H1 (cell line): Measurements from ENCODE around the gene IFT43. TPM values are rescaled to one million over a fixed set of nuclear protein-coding genes. Genes with fewer than 3 reads are reported as not detected.

Experiments used
- CTCF ChIA-PET: fragments of 300-600 bp; sonication (Branson Sonifier 250); formaldehyde crosslinking; loops from one replicate; lab custom pipeline; 2021; ENCODE audit not compliant: partially characterized antibody; lab: Charles Lee
- POLR2A ChIA-PET: fragments of 300-600 bp; sonication (Branson Sonifier 250); formaldehyde crosslinking; loops from one replicate; lab custom pipeline; 2021; ENCODE audit warnings: inconsistent platforms; ENCODE audit not compliant: partially characterized antibody; lab: Charles Lee
- DNase-seq, 2 experiments: peaks; one replicate each; pipeline versions ENCODE4 v3.0.0 to v3.0.0-alpha.2; 2010 to 2022; ENCODE audit warnings: low spot score in 2 of 2, low read depth in 1 of 2, mixed read lengths in 1 of 2
- FAIRE-seq: peaks from 2 replicates; lab custom pipeline; 2011; peaks lifted over from hg19 to GRCh38; lab: Jason Lieb, UNC
- H2AFZ ChIP-seq: 2 replicates; pipeline ENCODE4 v1.8.1; 2012; ENCODE audit warnings: low read length, inconsistent platforms
- H2AK5ac ChIP-seq: 2 replicates; pipeline ENCODE4 v1.6.1; 2013; ENCODE audit warnings: low read depth, low read length
- H2BK120ac ChIP-seq: replicated peaks from 2 replicates; pipeline ENCODE3; 2013; ENCODE audit warnings: low read depth, low read length, inconsistent platforms
- H2BK12ac ChIP-seq: 2 replicates; pipeline ENCODE4 v1.6.1; 2013; ENCODE audit warnings: low read depth, low read length
- H2BK15ac ChIP-seq: 2 replicates; pipeline ENCODE4 v1.6.1; 2013; ENCODE audit warnings: low read length
- H2BK20ac ChIP-seq: 2 replicates; pipeline ENCODE4 v1.6.1; 2013; ENCODE audit warnings: low read length
- H2BK5ac ChIP-seq: 2 replicates; pipeline ENCODE4 v1.6.1; 2013; ENCODE audit warnings: low read depth, low read length
- H3K14ac ChIP-seq: 2 replicates; pipeline ENCODE4 v1.6.1; 2013; ENCODE audit warnings: inconsistent platforms; ENCODE audit not compliant: insufficient read length
- H3K18ac ChIP-seq: 2 replicates; pipeline ENCODE4 v1.6.1; 2013; ENCODE audit warnings: low read length; ENCODE audit errors: extremely low read depth
- H3K23ac ChIP-seq: 2 replicates; pipeline ENCODE4 v1.6.1; 2013; ENCODE audit warnings: inconsistent platforms; ENCODE audit not compliant: insufficient read length
- H3K23me2 ChIP-seq: 2 replicates; pipeline ENCODE4 v1.6.1; 2013; ENCODE audit warnings: low read depth, low read length
- H3K27ac ChIP-seq: 2 replicates; pipeline ENCODE4 v1.6.1; 2011; ENCODE audit warnings: low read depth, low read length, inconsistent platforms
- H3K27me3 ChIP-seq, 4 experiments: replicated peaks in 1 of 4; 1 replicate in 1 of 4; 2 replicates in 3 of 4; pipeline versions ENCODE4 v1.6.1 to v1.8.1; 2011 to 2013; ENCODE audit warnings: low read length in 3 of 4, mild to moderate bottlenecking in 3 of 4, inconsistent platforms in 2 of 4, mixed read lengths in 2 of 4, moderate library complexity in 1 of 4; ENCODE audit not compliant: control insufficient read depth in 3 of 4, insufficient read depth in 3 of 4; ENCODE audit errors: extremely low read depth in 1 of 4
- H3K36me3 ChIP-seq, 4 experiments: 2 replicates each; pipeline versions ENCODE4 v1.6.1 to v1.8.1; 2011 to 2013; ENCODE audit warnings: mild to moderate bottlenecking in 4 of 4, low read length in 3 of 4, moderate library complexity in 2 of 4, control low read depth in 1 of 4, inconsistent platforms in 1 of 4; ENCODE audit not compliant: insufficient read depth in 4 of 4, control insufficient read depth in 2 of 4
- H3K4ac ChIP-seq: replicated peaks from 2 replicates; pipeline ENCODE3; 2013; ENCODE audit warnings: low read length, low read depth, mixed read lengths, inconsistent platforms; ENCODE audit not compliant: insufficient read length
- H3K4me1 ChIP-seq, 4 experiments: replicated peaks in 1 of 4; 1 replicate in 1 of 4; 2 replicates in 3 of 4; pipeline versions ENCODE4 v1.6.1 to v1.8.1; 2011 to 2013; ENCODE audit warnings: low read length in 3 of 4, inconsistent platforms in 2 of 4, mixed read lengths in 1 of 4; ENCODE audit not compliant: insufficient read depth in 4 of 4, control insufficient read depth in 3 of 4
- H3K4me2 ChIP-seq, 2 experiments: 2 replicates each; pipeline versions ENCODE4 v1.6.1 to v1.8.1; 2011 to 2013; ENCODE audit warnings: low read depth in 2 of 2, low read length in 2 of 2, control low read depth in 1 of 2, inconsistent platforms in 1 of 2, mild to moderate bottlenecking in 1 of 2; ENCODE audit not compliant: insufficient read depth in 1 of 2
- H3K4me3 ChIP-seq, 4 experiments: fragments of 200-600, 300-600 bp in 1 of 4; sonication (generic), shearing (Covaris generic), sonication (Bioruptor Twin) in 1 of 4; 2 replicates each; pipeline versions ENCODE4 v1.5.1 to v1.8.1; 2011 to 2016; ENCODE audit warnings: low read length in 4 of 4, low read depth in 3 of 4, control low read depth in 2 of 4, inconsistent platforms in 2 of 4, mild to moderate bottlenecking in 2 of 4, mixed read lengths in 1 of 4, moderate library complexity in 1 of 4; ENCODE audit not compliant: insufficient read depth in 2 of 4; ENCODE audit errors: extremely low read depth in 1 of 4
- H3K56ac ChIP-seq: replicated peaks from 2 replicates; pipeline ENCODE3; 2013; ENCODE audit warnings: low read depth, mild to moderate bottlenecking, mixed read lengths, low read length, inconsistent platforms; ENCODE audit not compliant: insufficient read length
- H3K79me1 ChIP-seq: 2 replicates; pipeline ENCODE4 v1.6.1; 2013; ENCODE audit warnings: low read depth, low read length, control low read depth
- H3K79me2 ChIP-seq, 2 experiments: 2 replicates each; pipeline versions ENCODE4 v1.6.1 to v1.8.1; 2012 to 2013; ENCODE audit warnings: low read length in 2 of 2, mild to moderate bottlenecking in 2 of 2, inconsistent platforms in 1 of 2; ENCODE audit not compliant: insufficient read depth in 2 of 2, control insufficient read depth in 1 of 2
- H3K9ac ChIP-seq, 4 experiments: replicated peaks in 1 of 4; 1 replicate in 1 of 4; 2 replicates in 3 of 4; pipeline versions ENCODE4 v1.6.1 to v1.8.1; 2011 to 2013; ENCODE audit warnings: low read depth in 3 of 4, low read length in 3 of 4, control low read depth in 2 of 4, mild to moderate bottlenecking in 2 of 4, moderate library complexity in 2 of 4, inconsistent platforms in 1 of 4; ENCODE audit errors: extremely low read depth in 1 of 4
- H3K9me3 ChIP-seq, 2 experiments: 2 replicates each; pipeline versions ENCODE4 v1.6.1 to v1.8.1; 2012 to 2013; ENCODE audit warnings: mild to moderate bottlenecking in 2 of 2, moderate library complexity in 2 of 2, control low read depth in 1 of 2, inconsistent platforms in 1 of 2, low read depth in 1 of 2, low read length in 1 of 2, mixed read lengths in 1 of 2; ENCODE audit not compliant: insufficient read depth in 2 of 2
- H4K20me1 ChIP-seq, 2 experiments: replicated peaks in 1 of 2; 2 replicates each; pipeline versions ENCODE3 to v1.8.1; 2011 to 2013; ENCODE audit warnings: inconsistent platforms in 2 of 2, low read length in 2 of 2, mild to moderate bottlenecking in 1 of 2; ENCODE audit not compliant: insufficient read depth in 2 of 2, control insufficient read depth in 1 of 2
- H4K5ac ChIP-seq: 2 replicates; pipeline ENCODE4 v1.6.1; 2013; ENCODE audit warnings: low read length, low read depth, mixed read lengths, inconsistent platforms; ENCODE audit not compliant: insufficient read length
- H4K8ac ChIP-seq: 2 replicates; pipeline ENCODE4 v1.8.0; 2013; ENCODE audit warnings: mild to moderate bottlenecking, moderate library complexity, low read length, inconsistent platforms; ENCODE audit not compliant: insufficient read depth; ENCODE audit errors: extremely low read depth
- H4K91ac ChIP-seq: replicated peaks from 2 replicates; pipeline ENCODE3; 2013; ENCODE audit warnings: low read length, mixed read lengths, inconsistent platforms; ENCODE audit not compliant: insufficient read length
- BCL11A ChIP-seq, 2 experiments: IDR thresholded peaks; one replicate each; pipeline ENCODE4 v1.6.1; 2011; ENCODE audit warnings: low read depth in 2 of 2, low read length in 2 of 2, mild to moderate bottlenecking in 2 of 2
- CEBPB ChIP-seq: IDR thresholded peaks from 2 replicates; pipeline ENCODE4 v1.6.1; 2012; ENCODE audit warnings: low read depth, low read length
- SIN3A ChIP-seq, 2 experiments: IDR thresholded peaks in 1 of 2; conservative IDR thresholded peaks in 1 of 2; 2 replicates each; pipeline ENCODE4 v1.6.1; 2011 to 2012; ENCODE audit warnings: low read length in 2 of 2, improper control_type of control experiment in 1 of 2, low read depth in 1 of 2, mild to moderate bottlenecking in 1 of 2
- SIRT6 ChIP-seq: IDR thresholded peaks from one replicate; pipeline ENCODE4 v1.7.1; 2012; ENCODE audit warnings: low read length, inconsistent platforms
- WGBS, 2 experiments: shearing (Covaris generic) in 1 of 2; methylation state at CpG; one replicate each; pipeline versions ENCODE4 v1.1.6 to v1.1.7; 2013 to 2015; ENCODE audit warnings: low lambda C conversion rate in 2 of 2, mixed read lengths in 2 of 2, inconsistent platforms in 1 of 2, low coverage in 1 of 2, missing lambda C conversion rate in 1 of 2; ENCODE audit not compliant: insufficient replicate concordance in 2 of 2, insufficient coverage in 1 of 2, insufficient read length in 1 of 2; ENCODE audit errors: extremely low coverage in 1 of 2, missing lambda C conversion rate in 1 of 2; 5-methylcytosine and 5-hydroxymethylcytosine counted together
- polyA plus RNA-seq, 7 experiments: library from polyadenylated mRNA; depleted of rRNA in 3 of 7; stranded (reverse) in 5 of 7; unstranded in 2 of 7; fragments of >200 nt in 5 of 7; fragments of 200-250 nt in 2 of 7; gene quantifications; 1 replicate in 5 of 7; 2 replicates in 1 of 7; 4 replicates in 1 of 7; pipeline versions ENCODE4 v1.2.1 to v1.2.3, GENCODE V29; 2011 to 2013; ENCODE audit warnings: missing spikeins in 2 of 7, mixed read lengths in 2 of 7
- total RNA-seq: library from RNA; stranded (reverse); fragmentation: NEBNext Ultra II Directional; extraction: Animal tissue kit (Norgen Biotek cat#: 25700); gene quantifications from 2 replicates; pipeline ENCODE4 v1.2.1, GENCODE V29; 2021

Gene IFT43
- total and polyA plus RNA-seq, 2 of the 8 experiments (the other 6 are each of a cell fraction or from before 2014, with no cell fraction given): 17.0 to 20.8 TPM

DNA sequence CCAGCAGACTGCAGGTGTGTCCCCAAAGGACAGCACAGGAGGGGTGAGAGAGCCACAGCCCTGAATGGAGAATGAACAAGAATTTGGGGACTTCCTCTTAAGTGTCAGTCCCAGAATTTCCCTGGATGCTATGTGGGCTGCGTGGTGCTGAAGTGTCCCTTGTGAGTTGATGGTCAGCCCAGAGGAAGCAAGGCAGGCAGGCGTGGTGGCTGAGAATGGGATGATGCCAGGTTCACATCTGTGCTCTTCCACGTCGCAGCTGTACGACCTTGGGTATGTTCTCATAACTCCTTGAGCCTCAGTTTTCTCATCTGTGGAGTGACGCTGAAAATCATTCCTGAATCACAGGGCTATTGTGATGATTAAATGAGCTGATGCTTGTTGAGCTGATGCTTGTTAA is 104.0 kb downstream of the IFT43 start:
- no peak overlapping the region for H3K23ac ChIP-seq
- H3K4me2 ChIP-seq: no peak overlapping the region
- no peak overlapping the region for H3K27ac ChIP-seq
- TF ChIP-seq CEBPB (no peak), SIRT6 (no peak), BCL11A (IDR thresholded peaks at IDR 0.05; ENCODE audit: low read depth in 2 of 2, low read length in 2 of 2) (no peak), SIN3A (conservative IDR thresholded peaks at IDR 0.05 in 1 of 2, IDR thresholded peaks at IDR 0.05 in 1 of 2; ENCODE audit: low read depth in 1 of 2, low read length in 2 of 2) (no peak)
- TF ChIP-seq, all 59 proteins: peak for 0
- Histone ChIP-seq H4K91ac (no peak overlapping the region), H3K27me3 (peaks cover 0 to 3% (median 0%) of the 10 kb centered on the region in 4 experiments; a peak in 2 of 7 replicates), H3K4ac (no peak overlapping the region), H3K36me3 (no peaks in the 10 kb centered on the region), H2BK12ac (peak overlapping the region; percentile 72; the same call in 1 of the 2 replicates), H3K14ac (no peak overlapping the region), H2BK15ac (no peak overlapping the region), H4K20me1 (no peaks in the 10 kb centered on the region), H2BK5ac (no peak overlapping the region), H3K79me1 (no peaks in the 10 kb centered on the region), H2BK20ac (peak overlapping the region; percentile 8; the same call in 1 of the 2 replicates), H3K9ac (no peak overlapping the region), H3K4me1 (peaks cover 4 to 16% (median 11%) of the 10 kb centered on the region in 4 experiments), H3K56ac (no peak overlapping the region), H2AK5ac (no peak overlapping the region), H2BK120ac (no peak overlapping the region), H3K23me2 (no peaks in the 10 kb centered on the region), H4K5ac (no peak overlapping the region), H3K79me2 (no peaks in the 10 kb centered on the region), H3K9me3 (no peaks in the 10 kb centered on the region), H3K4me3 (no peak overlapping the region), H3K18ac (no peak overlapping the region), H4K8ac (no peak overlapping the region), H2AFZ (no peak overlapping the region)
- DNase-seq: no peak
- 93% methylated on average over 6 of the region's 6 CpGs; no CpG with 5 or more reads in 1 of the 2 experiments for WGBS, 2 experiments
- ChIA-PET CTCF (interaction anchor here (0.7 to 4.1 kb wide), 7 partner anchors 11 to 267 kb away, joined by 3 to 15 read pairs (median 4); partner anchors contain the start of gene GPATCH2L), POLR2A (interaction anchor here (0.8 kb wide), 1 partner anchor 13 kb away, joined by 3 read pairs; no protein-coding TSS in a partner anchor)
- FAIRE-seq: no peak
